Keratinocyte (primary cell): ENCODE results near the gene ARHGAP15. TPM values are rescaled to one million over a fixed set of nuclear protein-coding genes. Genes with fewer than 3 reads are reported as not detected.

Experiments
- DNase-seq: peaks from one replicate; pipeline ENCODE4 v3.0.0-alpha.2; 2011; ENCODE audit warnings: low read depth, missing footprints, low spot score
- FAIRE-seq: peaks from 2 replicates; lab custom pipeline; 2011; peaks lifted over from hg19 to GRCh38; lab: Jason Lieb, UNC
- H2AFZ ChIP-seq: 2 replicates; pipeline ENCODE4 v1.6.0; 2012; ENCODE audit warnings: low read length, control low read depth, inconsistent platforms; ENCODE audit not compliant: control insufficient read depth
- H3K27ac ChIP-seq: 2 replicates; pipeline ENCODE4 v1.5.1; 2011; ENCODE audit warnings: low read length; ENCODE audit not compliant: control insufficient read depth, insufficient read depth
- H3K27me3 ChIP-seq: 3 replicates; pipeline ENCODE4 v1.6.0; 2011; ENCODE audit warnings: low read length; ENCODE audit not compliant: control insufficient read depth, insufficient read depth; ENCODE audit errors: extremely low read depth
- H3K36me3 ChIP-seq, 2 experiments: 2 replicates in 1 of 2; 3 replicates in 1 of 2; pipeline ENCODE4 v1.5.1; 2011; ENCODE audit warnings: low read length in 2 of 2, mild to moderate bottlenecking in 1 of 2; ENCODE audit not compliant: control insufficient read depth in 2 of 2, insufficient read depth in 2 of 2; ENCODE audit errors: extremely low read depth in 1 of 2
- H3K4me1 ChIP-seq: 3 replicates; pipeline ENCODE4 v1.5.1; 2011; ENCODE audit warnings: low read length; ENCODE audit not compliant: control insufficient read depth, insufficient read depth; ENCODE audit errors: extremely low read depth
- H3K4me2 ChIP-seq: 3 replicates; pipeline ENCODE4 v1.6.0; 2011; ENCODE audit warnings: low read depth, low read length; ENCODE audit not compliant: control insufficient read depth, insufficient read depth; ENCODE audit errors: extremely low read depth
- H3K4me3 ChIP-seq, 3 experiments: fragments of 200-600 bp in 1 of 3; sonication (generic) in 1 of 3; 2 replicates in 2 of 3; 3 replicates in 1 of 3; pipeline ENCODE4 v1.5.1; 2011 to 2016; ENCODE audit warnings: low read length in 3 of 3, mild to moderate bottlenecking in 3 of 3, control low read depth in 2 of 3, inconsistent platforms in 1 of 3, low read depth in 1 of 3, mixed read lengths in 1 of 3, mixed run types in 1 of 3, moderate library complexity in 1 of 3; ENCODE audit not compliant: control insufficient read depth in 2 of 3, insufficient read depth in 2 of 3; ENCODE audit errors: extremely low read depth in 1 of 3
- H3K79me2 ChIP-seq: 2 replicates; pipeline ENCODE4 v1.6.0; 2012; ENCODE audit warnings: low read length; ENCODE audit not compliant: control insufficient read depth, insufficient read depth
- H3K9ac ChIP-seq: 3 replicates; pipeline ENCODE4 v1.6.0; 2011; ENCODE audit warnings: low read length; ENCODE audit not compliant: control insufficient read depth, insufficient read depth; ENCODE audit errors: extremely low read depth
- H3K9me1 ChIP-seq: 3 replicates; pipeline ENCODE4 v1.6.0; 2011; ENCODE audit warnings: low read length; ENCODE audit not compliant: control insufficient read depth, insufficient read depth; ENCODE audit errors: extremely low read depth
- H3K9me3 ChIP-seq: 2 replicates; pipeline ENCODE4 v1.5.1; 2012; ENCODE audit warnings: low read depth, low read length; ENCODE audit not compliant: control insufficient read depth
- H4K20me1 ChIP-seq: 3 replicates; pipeline ENCODE4 v1.6.0; 2011; ENCODE audit warnings: low read length; ENCODE audit not compliant: control insufficient read depth, insufficient read depth; ENCODE audit errors: extremely low read depth
- CTCF ChIP-seq, 3 experiments: IDR thresholded peaks in 1 of 3; conservative IDR thresholded peaks in 1 of 3; optimal IDR thresholded peaks in 1 of 3; 2 replicates in 2 of 3; 3 replicates in 1 of 3; pipeline versions ENCODE3 to v1.5.1; 2011; ENCODE audit warnings: low read length in 3 of 3, mild to moderate bottlenecking in 3 of 3, moderate library complexity in 2 of 3, control low read depth in 1 of 3, inconsistent platforms in 1 of 3; ENCODE audit not compliant: insufficient read depth in 2 of 3; ENCODE audit errors: extremely low read depth in 1 of 3
- EZH2 ChIP-seq: IDR thresholded peaks from one replicate; pipeline ENCODE4 v1.6.1; 2012; ENCODE audit warnings: inconsistent platforms, mild to moderate bottlenecking, low read length, moderate library complexity
- dilution Hi-C: fragments of 300-500 bp; cut with MboI; formaldehyde crosslinking; loops from one replicate; pipeline ENCODE4 v1.7.0; 2020; ENCODE audit warnings: low sequenced_read_pairs; ENCODE audit not compliant: extremely low pct_ligation_motif_present
- polyA plus RNA-seq, 5 experiments: library from polyadenylated mRNA; depleted of rRNA in 3 of 5; stranded (reverse) in 3 of 5; stranded (forward) in 1 of 5; unstranded in 1 of 5; fragments of >200 nt; gene quantifications; 1 replicate in 1 of 5; 2 replicates in 3 of 5; 3 replicates in 1 of 5; pipeline versions ENCODE4 v1.2.1 to v1.2.3, GENCODE V29; 2011 to 2012; ENCODE audit warnings: missing spikeins in 2 of 5, low read depth in 1 of 5, low replicate concordance in 1 of 5

ARHGAP15 gene
- polyA plus RNA-seq, 1 donor (not counting 4 experiments of a cell fraction or from before 2014, with no cell fraction given) = not detected

- dilution Hi-C loops = no loop called here
These were observed 602.9 kb downstream of the ARHGAP15 start for GRCh38 chr2:143732076-143732475.

GRCh38 chr2:143732871-143733270 lies 603.7 kb downstream of the ARHGAP15 start:
- dilution Hi-C loops = no loop called here
- TF ChIP-seq EZH2 (no peak), CTCF (optimal IDR thresholded peaks at IDR 0.05 in 1 of 3, IDR thresholded peaks at IDR 0.05 in 1 of 3, conservative IDR thresholded peaks at IDR 0.05 in 1 of 3; ENCODE audit: extremely low read depth in 1 of 3, insufficient read depth in 2 of 3, low read length in 3 of 3) (no peak)
- Histone ChIP-seq H3K4me3 (no peak overlapping the region), H3K27ac (no peak overlapping the region), H3K79me2 (no peaks in the 10 kb centered on the region), H3K36me3 (no peaks in the 10 kb centered on the region), H3K4me1 (peaks cover 40% of the 10 kb centered on the region), H3K9me3 (no peaks in the 10 kb centered on the region), H3K9me1 (no peaks in the 10 kb centered on the region), H3K9ac (no peak overlapping the region), H3K27me3 (no peaks in the 10 kb centered on the region), H3K4me2 (no peak overlapping the region), H2AFZ (no peak overlapping the region), H4K20me1 (no peaks in the 10 kb centered on the region)
- FAIRE-seq = peak; percentile 32
- no peak for DNase-seq

More at GRCh38 chr2:143732076-143732475, 602.9 kb downstream of the ARHGAP15 start:
- DNase-seq = peak; percentile 41
- Histone ChIP-seq H3K27ac (no peak overlapping the region), H2AFZ (no peak overlapping the region), H3K9me1 (no peaks in the 10 kb centered on the region), H4K20me1 (no peaks in the 10 kb centered on the region), H3K4me3 (no peak overlapping the region), H3K79me2 (no peaks in the 10 kb centered on the region), H3K27me3 (no peaks in the 10 kb centered on the region), H3K9ac (no peak overlapping the region), H3K4me2 (no peak overlapping the region), H3K4me1 (peaks cover 40% of the 10 kb centered on the region), H3K36me3 (no peaks in the 10 kb centered on the region), H3K9me3 (no peaks in the 10 kb centered on the region)
- no peak for TF ChIP-seq EZH2
- no peak for TF ChIP-seq CTCF (optimal IDR thresholded peaks at IDR 0.05 in 1 of 3, IDR thresholded peaks at IDR 0.05 in 1 of 3, conservative IDR thresholded peaks at IDR 0.05 in 1 of 3; ENCODE audit: extremely low read depth in 1 of 3, insufficient read depth in 2 of 3, low read length in 3 of 3)
- FAIRE-seq = peak; percentile 43
